Transverse colon (tissue), 3 donors: ENCODE data around the gene DTNBP1.

ENCODE experiments used
- CTCF ChIP-seq, 5 experiments: fragments of 200-600 bp in 3 of 5; fragments of 450-650 bp in 2 of 5; sonication (generic) in 3 of 5; IDR thresholded peaks; 1 replicate in 2 of 5; 2 replicates in 3 of 5; pipeline ENCODE4 v1.5.1; 2016 to 2017; ENCODE audit warnings: antibody characterized with exemption in 5 of 5, inconsistent platforms in 3 of 5, mild to moderate bottlenecking in 2 of 5, moderate library complexity in 1 of 5
- POLR2A ChIP-seq: fragments of 450-650 bp; IDR thresholded peaks from one replicate; pipeline ENCODE4 v1.6.1; 2016; ENCODE audit warnings: antibody characterized with exemption, mild to moderate bottlenecking, moderate library complexity

- no peak for TF ChIP-seq POLR2A
- no peak for TF ChIP-seq CTCF (IDR thresholded peaks at IDR 0.05)
These were observed 81.1 kb downstream of the DTNBP1 start for GRCh38 chr6:15581751-15582150.
